K562 (cell line): Measurements from ENCODE around the gene LRRC61. TPM values are rescaled to one million over a fixed set of nuclear protein-coding genes. Genes with fewer than 3 reads are reported as not detected.
A peak's percentile ranks its signal among the peaks of the same experiment; 100 is the strongest.

ENCODE experiments used
- CHD1 ChIP-seq: fragments of 200-600 bp; sonication (generic); IDR thresholded peaks from one replicate; pipeline ENCODE4 v1.6.1; 2012; ENCODE audit warnings: mild to moderate bottlenecking, moderate library complexity, low read length, inconsistent platforms
- E2F6 ChIP-seq, 2 experiments: IDR thresholded peaks; 2 replicates each; pipeline ENCODE4 v1.6.1; 2011; ENCODE audit warnings: borderline replicate concordance in 1 of 2, control low read depth in 1 of 2, low read depth in 1 of 2, low read length in 1 of 2, mild to moderate bottlenecking in 1 of 2, mixed read lengths in 1 of 2, moderate library complexity in 1 of 2; ENCODE audit not compliant: insufficient read depth in 1 of 2, insufficient read length in 1 of 2, poor library complexity in 1 of 2, severe bottlenecking in 1 of 2; ENCODE audit errors: extremely low read depth in 1 of 2
- FOXK1 ChIP-seq: sonication (generic); formaldehyde crosslinking; IDR thresholded peaks from 2 replicates; pipeline ENCODE4 v1.8.0; 2022; ENCODE audit warnings: missing genetic modification reagents, mild to moderate bottlenecking, borderline replicate concordance
- HDAC3 ChIP-seq: fragments of 450-650 bp; IDR thresholded peaks from 2 replicates; pipeline ENCODE4 v1.6.1; 2018; ENCODE audit warnings: borderline replicate concordance, mild to moderate bottlenecking, moderate library complexity; ENCODE audit not compliant: partially characterized antibody
- HOMEZ ChIP-seq: fragments of 250-450 bp; sonication (Bioruptor Pico); IDR thresholded peaks from 2 replicates; pipeline ENCODE4 v1.4.0; 2020; ENCODE audit warnings: mild to moderate bottlenecking, moderate library complexity
- MCM7 ChIP-seq, 2 experiments: fragments of 450-650 bp; IDR thresholded peaks; 2 replicates each; pipeline ENCODE4 v1.6.1; 2016 to 2018
- OTX1 ChIP-seq: fragments of 450-650 bp; formaldehyde crosslinking; IDR thresholded peaks from 2 replicates; pipeline ENCODE4 v1.4.0; 2022; ENCODE audit warnings: mild to moderate bottlenecking
- POU5F1 ChIP-seq: fragments of 150-350 bp; IDR thresholded peaks from 2 replicates; pipeline ENCODE4 v1.6.1; 2014; ENCODE audit warnings: borderline replicate concordance, low read length, low read depth, mild to moderate bottlenecking; ENCODE audit not compliant: partially characterized antibody
- RBM34 ChIP-seq: fragments of 200-400 bp; formaldehyde crosslinking; IDR thresholded peaks from 2 replicates; pipeline ENCODE4 v1.6.1; 2018; ENCODE audit warnings: low read length, borderline replicate concordance; ENCODE audit not compliant: insufficient read depth
- RFX5 ChIP-seq: IDR thresholded peaks from 2 replicates; pipeline ENCODE4 v1.6.1; 2011; ENCODE audit warnings: low read depth, mild to moderate bottlenecking, improper control_type of control experiment, low read length
- SETDB1 ChIP-seq: IDR thresholded peaks from one replicate; pipeline ENCODE4 v1.6.1; 2012; ENCODE audit warnings: low read length, control low read depth, inconsistent platforms
- SMARCA4 ChIP-seq: fragments of 450-650 bp; IDR thresholded peaks from 2 replicates; pipeline ENCODE4 v1.6.1; 2016
- ZBTB40 ChIP-seq, 2 experiments: fragments of 450-650 bp in 1 of 2; sonication (generic) in 1 of 2; formaldehyde crosslinking in 1 of 2; IDR thresholded peaks; 2 replicates each; pipeline versions ENCODE4 v1.7.1 to v1.9.0; 2016 to 2022; ENCODE audit warnings: inconsistent platforms in 1 of 2, mild to moderate bottlenecking in 1 of 2, missing genetic modification reagents in 1 of 2
- ZNF12 ChIP-seq: sonication (generic); formaldehyde crosslinking; IDR thresholded peaks from 2 replicates; pipeline ENCODE4 v1.4.0; 2020; ENCODE audit warnings: mild to moderate bottlenecking, missing genetic modification reagents
- ZNF282 ChIP-seq: sonication (generic); formaldehyde crosslinking; IDR thresholded peaks from 2 replicates; pipeline ENCODE4 v1.8.1; 2023; ENCODE audit warnings: missing genetic modification reagents
- ZNF584 ChIP-seq: fragments of 200-800 bp; sonication (Bioruptor generic); IDR thresholded peaks from 2 replicates; pipeline ENCODE4 v1.6.1; 2016; ENCODE audit warnings: low read depth, mild to moderate bottlenecking, missing genetic modification characterization, missing compliant biosample characterization
- polyA plus RNA-seq, 8 experiments: library from polyadenylated mRNA; depleted of rRNA in 4 of 8; stranded (reverse) in 5 of 8; unstranded in 3 of 8; fragments of >200 nt; fragmentation: Nextera tagmentation in 2 of 8; fragmentation: Illumina TruSeq in 1 of 8; extraction: Ambion mirVana in 2 of 8; extraction: Trizol in 1 of 8; gene quantifications; 2 replicates each; pipeline versions ENCODE4 v1.2.1 to v1.2.3, GENCODE V29; 2011 to 2014; ENCODE audit warnings: inconsistent platforms in 1 of 8, missing spikeins in 1 of 8
- total RNA-seq, 7 experiments: library from RNA; depleted of rRNA in 6 of 7; stranded (reverse); fragments of >200 nt in 6 of 7; fragmentation: Illumina TruSeq in 2 of 7; extraction: Trizol in 2 of 7; gene quantifications; 2 replicates each; pipeline versions ENCODE4 v1.2.1 to v1.2.3, GENCODE V29; 2011 to 2021; ENCODE audit warnings: low replicate concordance in 1 of 7

LRRC61 gene
- total and polyA plus RNA-seq, 9 of the 15 experiments (the other 6 are each of a cell fraction or from before 2014, with no cell fraction given): 1.3 to 55.2 (median 35.2) TPM

- 0 out of 2 replicates have a peak, but pooled peaks have one; percentile 60 for TF ChIP-seq FOXK1 (CRISPR knock-in tag)
- TF ChIP-seq ZNF282: no peak
- TF ChIP-seq RFX5: no peak
- TF ChIP-seq E2F6 (IDR thresholded peaks at IDR 0.05; ENCODE audit: borderline replicate concordance in 1 of 2, extremely low read depth in 1 of 2, insufficient read depth in 1 of 2, insufficient read length in 1 of 2, low read depth in 1 of 2, low read length in 1 of 2, poor library complexity in 1 of 2, severe bottlenecking in 1 of 2): no peak
- TF ChIP-seq RBM34: no peak
- TF ChIP-seq POU5F1: no peak
- TF ChIP-seq MCM7 (IDR thresholded peaks at IDR 0.05): no peak
- TF ChIP-seq HDAC3: no peak
- TF ChIP-seq ZNF12 (CRISPR knock-in tag): no peak
- no peak for TF ChIP-seq SETDB1
- TF ChIP-seq CHD1: peak; percentile 55
- TF ChIP-seq ZBTB40 (IDR thresholded peaks at IDR 0.05): 0 out of 2 replicates have a peak, but pooled peaks have one; percentile 35
- TF ChIP-seq ZBTB40 (CRISPR knock-in tag; IDR thresholded peaks at IDR 0.05): no peak
- no peak for TF ChIP-seq SMARCA4
- no peak for TF ChIP-seq ZNF584 (CRISPR knock-in tag)
- TF ChIP-seq HOMEZ: no peak
- TF ChIP-seq OTX1 (CRISPR knock-in tag): no peak
Observed at GRCh38 chr7:150321788-150322113, 1.4 kb upstream of the LRRC61 start (continued).
